Esophagus muscularis mucosa (tissue), 4 donors: ENCODE data around the gene SLC39A8. TPM values are rescaled to one million over a fixed set of nuclear protein-coding genes. Genes with fewer than 3 reads are reported as not detected.

ENCODE experiments used
- DNase-seq: peaks from one replicate; pipeline ENCODE4 v3.0.0-alpha.2; 2017; ENCODE audit errors: extremely low spot score
- H3K27ac ChIP-seq, 4 donors: fragments of 200-600 bp; sonication (generic); replicated peaks in 1 of 4; 1 replicate in 3 of 4; 2 replicates in 1 of 4; pipeline ENCODE4 v1.5.1; 2016 to 2019; ENCODE audit warnings: mild to moderate bottlenecking in 1 of 4
- H3K27me3 ChIP-seq, 4 donors: fragments of 200-600 bp; sonication (generic); one replicate each; pipeline versions ENCODE4 v1.5.1 to v1.6.0; 2016 to 2019
- H3K36me3 ChIP-seq, 4 donors: fragments of 200-600 bp; sonication (generic); one replicate each; pipeline ENCODE4 v1.5.1; 2016 to 2019
- H3K4me1 ChIP-seq, 4 donors: fragments of 200-600 bp; sonication (generic); one replicate each; pipeline ENCODE4 v1.5.1; 2016 to 2019
- H3K4me3 ChIP-seq, 4 donors: fragments of 200-600 bp; sonication (generic); 1 replicate in 2 of 4; 2 replicates in 2 of 4; pipeline ENCODE4 v1.5.1; 2016 to 2019; ENCODE audit warnings: mild to moderate bottlenecking in 4 of 4, moderate library complexity in 1 of 4
- H3K9me3 ChIP-seq, 4 donors: fragments of 200-600 bp; sonication (generic); 1 replicate in 3 of 4; 2 replicates in 1 of 4; pipeline ENCODE4 v1.5.1; 2016 to 2019
- CTCF ChIP-seq, 3 experiments: fragments of 200-600 bp in 2 of 3; fragments of 450-650 bp in 1 of 3; sonication (generic) in 2 of 3; IDR thresholded peaks; one replicate each; pipeline ENCODE4 v1.5.1; 2017 to 2019; ENCODE audit warnings: antibody characterized with exemption in 3 of 3, mild to moderate bottlenecking in 2 of 3, moderate library complexity in 1 of 3
- EP300 ChIP-seq: sonication (generic); formaldehyde crosslinking; IDR thresholded peaks from one replicate; pipeline ENCODE4 v1.6.1; 2017; ENCODE audit warnings: antibody characterized with exemption
- POLR2A ChIP-seq: fragments of 450-650 bp; IDR thresholded peaks from one replicate; pipeline ENCODE4 v1.6.1; 2017; ENCODE audit warnings: antibody characterized with exemption, moderate library complexity, mild to moderate bottlenecking, low read depth
- POLR2AphosphoS5 ChIP-seq, 2 donors: sonication (generic); formaldehyde crosslinking; IDR thresholded peaks; one replicate each; pipeline ENCODE4 v1.6.1; 2017; ENCODE audit warnings: antibody characterized with exemption in 2 of 2
- WGBS: methylation state at CpG from one replicate; pipeline ENCODE4 v1.1.5; 2018; 5-methylcytosine and 5-hydroxymethylcytosine counted together
- intact Hi-C: fragments of 100-400 bp; cut with DNase I; formaldehyde crosslinking; loops from one replicate; pipeline ENCODE4 v1.15.1; 2023
- total RNA-seq, 4 donors: library from RNA; depleted of rRNA; stranded (reverse); fragments of >200 nt; gene quantifications; one replicate each; pipeline versions ENCODE4 v1.1.0 to v1.2.1, GENCODE V29; 2016

Gene SLC39A8
- total RNA-seq, 4 donors from 2014 or later: 4.0 to 6.6 (median 6.0) TPM

- intact Hi-C loops: no loop called here
These were observed 45.8 kb downstream of the SLC39A8 start for GRCh38 chr4:102299354-102300107.

GRCh38 chr4:102298716-102299115 is 46.6 kb downstream of the SLC39A8 start:
- H3K4me1 ChIP-seq: peaks cover 0 to 10% (median 4%) of the 10 kb centered on the region in 4 donors
- no peaks in the 10 kb centered on the region for H3K27me3 ChIP-seq
- no peak overlapping the region for H3K4me3 ChIP-seq
- WGBS: 88% methylated on average over 1 of the region's 1 CpG
- H3K36me3 ChIP-seq: no peaks in the 10 kb centered on the region
- TF ChIP-seq POLR2A (no peak), CTCF (IDR thresholded peaks at IDR 0.05) (no peak), EP300 (no peak), POLR2AphosphoS5 (IDR thresholded peaks at IDR 0.05) (no peak)
- H3K9me3 ChIP-seq: no peaks in the 10 kb centered on the region
- no peak for DNase-seq
- H3K27ac ChIP-seq: no peak overlapping the region
- intact Hi-C loops: no loop called here

More at GRCh38 chr4:102299354-102300107, 45.8 kb downstream of the SLC39A8 start:
- no peaks in the 10 kb centered on the region for H3K36me3 ChIP-seq
- H3K27me3 ChIP-seq: no peaks in the 10 kb centered on the region
- H3K27ac ChIP-seq: no peak overlapping the region
- 22% methylated on average over 4 of the region's 4 CpGs for WGBS
- H3K4me1 ChIP-seq: peaks cover 0 to 10% (median 4%) of the 10 kb centered on the region in 4 donors
- TF ChIP-seq CTCF (IDR thresholded peaks at IDR 0.05): peak; percentile 23 to 54 (median 29)
- TF ChIP-seq EP300: no peak
- H3K9me3 ChIP-seq: no peaks in the 10 kb centered on the region
- no peak overlapping the region for H3K4me3 ChIP-seq
- DNase-seq: no peak

GRCh38 chr4:102295153-102295862 is 50.0 kb downstream of the SLC39A8 start:
- Histone ChIP-seq H3K4me1 (peaks cover 0 to 10% (median 4%) of the 10 kb centered on the region in 4 donors), H3K9me3 (no peaks in the 10 kb centered on the region), H3K36me3 (no peaks in the 10 kb centered on the region), H3K27me3 (no peaks in the 10 kb centered on the region), H3K27ac (no peak overlapping the region), H3K4me3 (no peak overlapping the region)
- intact Hi-C loops: no loop called here
- peak; percentile 60 for DNase-seq
- TF ChIP-seq POLR2AphosphoS5 (IDR thresholded peaks at IDR 0.05): no peak
- no peak for TF ChIP-seq POLR2A
- TF ChIP-seq CTCF (IDR thresholded peaks at IDR 0.05): no peak
- no peak for TF ChIP-seq EP300

- no peaks in the 10 kb centered on the region for H3K9me3 ChIP-seq
- intact Hi-C loops: no loop called here
- no peak overlapping the region for H3K27ac ChIP-seq
- no peak for DNase-seq
- H3K36me3 ChIP-seq: no peaks in the 10 kb centered on the region
- H3K27me3 ChIP-seq: no peaks in the 10 kb centered on the region
- TF ChIP-seq EP300 (no peak), POLR2A (no peak), POLR2AphosphoS5 (IDR thresholded peaks at IDR 0.05) (no peak), CTCF (IDR thresholded peaks at IDR 0.05) (no peak)
- H3K4me3 ChIP-seq: no peak overlapping the region
- H3K4me1 ChIP-seq: no peaks in the 10 kb centered on the region
These were observed 56.8 kb downstream of the SLC39A8 start for GRCh38 chr4:102288497-102288896.
